WTC11 (cell line): ENCODE measurements around the gene UBAP1L.
"Not testable (repeated sequence)": the region's sequence is repeated elsewhere in the genome, so short reads cannot be mapped to it uniquely, and the experiment has no call there.

Experiments
- ATF3 ChIP-seq: sonication (generic); formaldehyde crosslinking; conservative IDR thresholded peaks from 2 replicates; pipeline ENCODE4 v1.8.1; 2022; ENCODE audit warnings: mild to moderate bottlenecking, missing genetic modification reagents
- CTCF ChIP-seq: fragments of 200-600 bp; IDR thresholded peaks from 2 replicates; pipeline ENCODE4 v1.8.0; 2022; ENCODE audit warnings: antibody characterized with exemption
- ETV6 ChIP-seq: sonication (generic); formaldehyde crosslinking; IDR thresholded peaks from 2 replicates; pipeline ENCODE4 v1.8.1; 2022; ENCODE audit warnings: mild to moderate bottlenecking, missing genetic modification reagents
- FOXK1 ChIP-seq: sonication (generic); formaldehyde crosslinking; IDR thresholded peaks from 2 replicates; pipeline ENCODE4 v1.8.0; 2022; ENCODE audit warnings: mild to moderate bottlenecking, moderate library complexity, missing genetic modification reagents
- JUN ChIP-seq: sonication (generic); formaldehyde crosslinking; IDR thresholded peaks from 2 replicates; pipeline ENCODE4 v1.8.0; 2023; ENCODE audit warnings: mild to moderate bottlenecking, missing genetic modification reagents
- NFE2L1 ChIP-seq: sonication (generic); formaldehyde crosslinking; IDR thresholded peaks from 2 replicates; pipeline ENCODE4 v1.8.1; 2023; ENCODE audit warnings: missing genetic modification reagents
- NR2C2 ChIP-seq: sonication (generic); formaldehyde crosslinking; IDR thresholded peaks from 2 replicates; pipeline ENCODE4 v1.8.0; 2022; ENCODE audit warnings: mild to moderate bottlenecking, missing genetic modification reagents
- PREB ChIP-seq: sonication (generic); formaldehyde crosslinking; IDR thresholded peaks from 2 replicates; pipeline ENCODE4 v1.8.1; 2022; ENCODE audit warnings: mild to moderate bottlenecking, missing genetic modification reagents, moderate library complexity, borderline replicate concordance
- SP1 ChIP-seq: sonication (generic); formaldehyde crosslinking; conservative IDR thresholded peaks from 2 replicates; pipeline ENCODE4 v1.8.1; 2022; ENCODE audit warnings: missing genetic modification reagents
- TEAD4 ChIP-seq: sonication (generic); formaldehyde crosslinking; IDR thresholded peaks from 2 replicates; pipeline ENCODE4 v1.8.0; 2022; ENCODE audit warnings: mild to moderate bottlenecking, missing genetic modification reagents
- TF ChIP-seq, protein P1 (sequence below): sonication (generic); formaldehyde crosslinking; IDR thresholded peaks from 2 replicates; pipeline ENCODE4 v1.8.0; 2022; ENCODE audit warnings: mild to moderate bottlenecking, missing genetic modification reagents
- TF ChIP-seq, protein P2 (sequence below): sonication (generic); formaldehyde crosslinking; IDR thresholded peaks from 2 replicates; pipeline ENCODE4 v1.8.1; 2022; ENCODE audit warnings: missing genetic modification reagents, borderline replicate concordance
- TF ChIP-seq, protein P3 (sequence below): sonication (generic); formaldehyde crosslinking; IDR thresholded peaks from 2 replicates; pipeline ENCODE4 v1.8.1; 2023; ENCODE audit warnings: mild to moderate bottlenecking, missing genetic modification reagents, moderate library complexity

DNA sequence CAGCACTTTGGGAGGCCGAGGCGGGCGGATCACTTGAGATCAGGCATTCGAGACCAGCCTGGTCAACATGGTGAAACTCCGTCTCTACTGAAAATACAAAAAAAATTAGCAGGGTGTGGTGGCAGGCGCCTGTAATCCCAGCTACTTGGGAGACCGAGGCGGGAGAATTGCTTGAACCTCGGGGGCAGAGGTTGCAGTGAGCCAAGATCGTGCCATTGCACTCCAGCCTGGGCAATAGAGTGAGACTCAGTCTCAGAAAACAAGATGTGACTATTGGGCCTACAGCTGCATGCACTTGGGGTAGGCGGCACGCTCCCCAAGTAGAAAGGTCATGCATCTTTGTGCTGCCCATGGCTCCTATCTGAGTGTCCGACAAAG, 21.2 kb downstream of the UBAP1L start:
- not testable (repeated sequence) for TF ChIP-seq SP1 (CRISPR knock-in tag); ATF3 (CRISPR knock-in tag); FOXK1 (CRISPR knock-in tag); TEAD4; CTCF; NR2C2 (CRISPR knock-in tag); NFE2L1 (CRISPR knock-in tag); PREB (CRISPR knock-in tag); ETV6 (CRISPR knock-in tag); JUN (CRISPR knock-in tag)
- TF ChIP-seq, protein P1, sequence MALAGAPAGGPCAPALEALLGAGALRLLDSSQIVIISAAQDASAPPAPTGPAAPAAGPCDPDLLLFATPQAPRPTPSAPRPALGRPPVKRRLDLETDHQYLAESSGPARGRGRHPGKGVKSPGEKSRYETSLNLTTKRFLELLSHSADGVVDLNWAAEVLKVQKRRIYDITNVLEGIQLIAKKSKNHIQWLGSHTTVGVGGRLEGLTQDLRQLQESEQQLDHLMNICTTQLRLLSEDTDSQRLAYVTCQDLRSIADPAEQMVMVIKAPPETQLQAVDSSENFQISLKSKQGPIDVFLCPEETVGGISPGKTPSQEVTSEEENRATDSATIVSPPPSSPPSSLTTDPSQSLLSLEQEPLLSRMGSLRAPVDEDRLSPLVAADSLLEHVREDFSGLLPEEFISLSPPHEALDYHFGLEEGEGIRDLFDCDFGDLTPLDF (CRISPR knock-in tag): not testable (repeated sequence)
- TF ChIP-seq, protein P2, sequence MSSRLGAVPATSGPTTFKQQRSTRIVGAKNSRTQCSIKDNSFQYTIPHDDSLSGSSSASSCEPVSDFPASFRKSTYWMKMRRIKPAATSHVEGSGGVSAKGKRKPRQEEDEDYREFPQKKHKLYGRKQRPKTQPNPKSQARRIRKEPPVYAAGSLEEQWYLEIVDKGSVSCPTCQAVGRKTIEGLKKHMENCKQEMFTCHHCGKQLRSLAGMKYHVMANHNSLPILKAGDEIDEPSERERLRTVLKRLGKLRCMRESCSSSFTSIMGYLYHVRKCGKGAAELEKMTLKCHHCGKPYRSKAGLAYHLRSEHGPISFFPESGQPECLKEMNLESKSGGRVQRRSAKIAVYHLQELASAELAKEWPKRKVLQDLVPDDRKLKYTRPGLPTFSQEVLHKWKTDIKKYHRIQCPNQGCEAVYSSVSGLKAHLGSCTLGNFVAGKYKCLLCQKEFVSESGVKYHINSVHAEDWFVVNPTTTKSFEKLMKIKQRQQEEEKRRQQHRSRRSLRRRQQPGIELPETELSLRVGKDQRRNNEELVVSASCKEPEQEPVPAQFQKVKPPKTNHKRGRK (CRISPR knock-in tag): not testable (repeated sequence)
- TF ChIP-seq, protein P3, sequence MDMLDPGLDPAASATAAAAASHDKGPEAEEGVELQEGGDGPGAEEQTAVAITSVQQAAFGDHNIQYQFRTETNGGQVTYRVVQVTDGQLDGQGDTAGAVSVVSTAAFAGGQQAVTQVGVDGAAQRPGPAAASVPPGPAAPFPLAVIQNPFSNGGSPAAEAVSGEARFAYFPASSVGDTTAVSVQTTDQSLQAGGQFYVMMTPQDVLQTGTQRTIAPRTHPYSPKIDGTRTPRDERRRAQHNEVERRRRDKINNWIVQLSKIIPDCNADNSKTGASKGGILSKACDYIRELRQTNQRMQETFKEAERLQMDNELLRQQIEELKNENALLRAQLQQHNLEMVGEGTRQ: not testable (repeated sequence)
